22Rv1 (cell line): ENCODE results near the gene RABGAP1L.
A peak's percentile ranks its signal among the peaks of the same experiment; 100 is the strongest.

Source experiments
- H3K27ac ChIP-seq: fragments of 450-650 bp; 2 replicates; pipeline ENCODE4 v1.5.1; 2017
- ZFX ChIP-seq: fragments of 450-650 bp; IDR thresholded peaks from 2 replicates; pipeline ENCODE4 v1.6.1; 2017; ENCODE audit warnings: antibody characterized with exemption, borderline replicate concordance
- TF ChIP-seq, protein P1 (sequence below): fragments of 450-650 bp; IDR thresholded peaks from 2 replicates; pipeline ENCODE4 v1.5.1; 2017; ENCODE audit warnings: mild to moderate bottlenecking

Gene RABGAP1L

DNA sequence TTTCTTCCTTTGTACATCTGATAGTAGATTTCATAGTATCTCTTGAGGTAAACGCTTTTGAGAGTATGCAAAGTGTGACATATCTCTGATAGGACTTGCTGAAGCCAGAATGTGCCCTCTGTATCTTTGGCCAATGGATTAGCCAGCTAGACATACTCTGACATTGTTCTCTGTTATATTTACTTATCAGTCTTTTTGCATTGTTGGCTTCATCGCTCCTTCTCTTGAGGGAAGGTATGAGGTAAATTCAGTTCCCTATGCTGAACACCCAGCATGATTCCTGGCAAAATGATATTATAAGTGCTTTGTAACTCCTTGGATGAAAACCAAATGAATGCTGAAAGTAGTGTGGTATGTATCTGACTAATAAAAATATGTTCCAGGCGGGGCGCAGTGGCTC lies 677.2 kb downstream of the RABGAP1L start:
- no peak overlapping the region for H3K27ac ChIP-seq

DNA sequence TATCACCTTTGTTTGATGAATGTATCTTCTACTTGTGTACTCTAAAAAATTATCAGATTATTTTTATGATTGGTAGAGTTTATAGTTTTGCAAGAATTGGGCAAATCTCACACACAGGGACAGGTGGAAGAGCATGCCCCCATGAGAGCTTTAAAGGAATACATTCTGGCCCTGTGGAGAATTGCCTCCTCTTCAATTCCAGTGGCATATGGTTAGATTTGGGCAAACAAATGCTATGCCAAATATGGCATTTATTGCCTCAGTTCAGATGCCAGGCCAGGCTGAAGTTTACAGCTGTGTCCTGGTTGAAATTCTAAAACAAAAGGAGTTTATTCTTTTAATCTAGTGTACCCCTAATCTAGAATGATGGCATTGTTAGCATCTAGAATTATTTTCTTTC lies 678.1 kb downstream of the RABGAP1L start:
- TF ChIP-seq, protein P1, sequence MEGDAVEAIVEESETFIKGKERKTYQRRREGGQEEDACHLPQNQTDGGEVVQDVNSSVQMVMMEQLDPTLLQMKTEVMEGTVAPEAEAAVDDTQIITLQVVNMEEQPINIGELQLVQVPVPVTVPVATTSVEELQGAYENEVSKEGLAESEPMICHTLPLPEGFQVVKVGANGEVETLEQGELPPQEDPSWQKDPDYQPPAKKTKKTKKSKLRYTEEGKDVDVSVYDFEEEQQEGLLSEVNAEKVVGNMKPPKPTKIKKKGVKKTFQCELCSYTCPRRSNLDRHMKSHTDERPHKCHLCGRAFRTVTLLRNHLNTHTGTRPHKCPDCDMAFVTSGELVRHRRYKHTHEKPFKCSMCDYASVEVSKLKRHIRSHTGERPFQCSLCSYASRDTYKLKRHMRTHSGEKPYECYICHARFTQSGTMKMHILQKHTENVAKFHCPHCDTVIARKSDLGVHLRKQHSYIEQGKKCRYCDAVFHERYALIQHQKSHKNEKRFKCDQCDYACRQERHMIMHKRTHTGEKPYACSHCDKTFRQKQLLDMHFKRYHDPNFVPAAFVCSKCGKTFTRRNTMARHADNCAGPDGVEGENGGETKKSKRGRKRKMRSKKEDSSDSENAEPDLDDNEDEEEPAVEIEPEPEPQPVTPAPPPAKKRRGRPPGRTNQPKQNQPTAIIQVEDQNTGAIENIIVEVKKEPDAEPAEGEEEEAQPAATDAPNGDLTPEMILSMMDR: no peak
- TF ChIP-seq ZFX: no peak
- H3K27ac ChIP-seq: no peak overlapping the region

More for the DNA sequence above, 677.2 kb downstream of the RABGAP1L start:
- TF ChIP-seq, protein P1: no peak
- TF ChIP-seq ZFX: no peak

DNA sequence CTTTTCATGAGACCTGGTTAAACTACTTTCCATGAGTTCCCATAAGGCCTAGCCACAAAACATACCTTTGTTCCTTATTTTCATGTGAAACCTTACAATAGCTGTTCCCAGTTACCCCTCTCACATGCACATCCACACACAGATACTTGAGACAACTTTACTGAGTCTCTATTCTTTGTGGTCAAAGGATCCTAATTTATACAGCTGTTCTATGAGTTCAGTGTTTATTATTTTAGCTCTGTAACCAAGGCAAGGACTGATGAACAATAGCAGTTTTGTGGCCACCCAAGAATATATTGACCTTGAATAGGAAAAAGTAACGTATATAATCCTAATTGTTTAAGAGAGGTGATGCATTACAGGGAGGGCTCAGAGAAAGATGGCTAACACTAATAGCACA lies 679.9 kb downstream of the RABGAP1L start:
- no peak for TF ChIP-seq ZFX
- TF ChIP-seq, protein P1: no peak
- H3K27ac ChIP-seq: no peak overlapping the region

DNA sequence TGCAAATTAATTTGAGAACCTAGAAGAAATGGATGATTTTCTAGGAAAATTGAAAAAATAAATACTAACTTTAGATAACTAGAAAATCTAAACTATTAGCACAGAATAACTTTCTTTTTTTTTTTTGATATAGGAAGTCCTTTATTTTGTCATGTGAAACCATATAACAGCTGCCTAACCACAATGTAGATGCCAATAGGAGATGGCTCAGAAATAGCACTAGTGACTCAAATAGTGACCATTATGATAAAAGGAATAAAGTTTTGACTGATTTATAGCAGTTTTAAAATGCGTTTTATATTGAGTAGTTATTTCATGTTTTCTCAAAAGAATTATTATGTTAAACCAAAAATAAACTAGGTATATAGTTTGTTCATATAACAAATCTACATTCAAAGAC lies 682.4 kb downstream of the RABGAP1L start:
- TF ChIP-seq ZFX: no peak
- TF ChIP-seq, protein P1: no peak
- no peak overlapping the region for H3K27ac ChIP-seq

DNA sequence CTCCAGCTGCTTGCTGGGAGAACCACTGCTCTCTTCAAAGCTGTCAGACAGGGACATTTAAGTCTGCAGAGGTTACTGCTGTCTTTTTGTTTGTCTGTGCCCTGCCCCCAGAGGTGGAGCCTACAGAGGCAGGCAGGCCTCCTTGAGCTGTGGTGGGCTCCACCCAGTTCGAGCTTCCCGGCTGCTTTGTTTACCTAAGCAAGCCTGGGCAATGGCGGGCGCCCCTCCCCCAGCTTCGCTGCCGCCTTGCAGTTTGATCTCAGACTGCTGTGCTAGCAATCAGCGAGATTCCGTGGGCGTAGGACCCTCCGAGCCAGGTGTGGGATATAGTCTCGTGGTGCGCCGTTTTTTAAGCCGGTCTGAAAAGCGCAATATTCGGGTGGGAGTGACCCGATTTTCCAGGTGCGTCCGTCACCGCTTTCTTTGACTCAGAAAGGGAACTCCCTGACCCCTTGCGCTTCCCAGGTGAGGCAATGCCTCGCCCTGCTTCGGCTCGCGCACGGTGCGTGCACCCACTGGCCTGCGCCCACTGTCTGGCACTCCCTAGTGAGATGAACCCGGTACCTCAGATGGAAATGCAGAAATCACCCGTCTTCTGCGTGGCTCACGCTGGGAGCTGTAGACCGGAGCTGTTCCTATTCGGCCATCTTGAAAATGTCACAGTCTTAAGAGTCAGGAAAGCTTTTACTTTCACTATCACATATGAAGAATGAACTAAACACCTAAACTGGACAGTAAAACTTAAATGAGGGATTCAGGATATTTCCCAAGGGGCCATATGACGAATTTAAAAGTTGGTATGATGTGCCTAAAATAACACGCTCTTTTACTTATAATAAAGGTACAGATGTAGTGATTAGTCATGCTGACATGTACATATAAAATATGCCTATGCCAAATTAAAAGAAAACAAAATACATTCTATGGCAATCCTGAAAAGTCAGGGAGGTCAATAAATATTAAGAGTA lies 689.6 kb downstream of the RABGAP1L start:
- H3K27ac ChIP-seq: peak overlapping the region; percentile 77

DNA sequence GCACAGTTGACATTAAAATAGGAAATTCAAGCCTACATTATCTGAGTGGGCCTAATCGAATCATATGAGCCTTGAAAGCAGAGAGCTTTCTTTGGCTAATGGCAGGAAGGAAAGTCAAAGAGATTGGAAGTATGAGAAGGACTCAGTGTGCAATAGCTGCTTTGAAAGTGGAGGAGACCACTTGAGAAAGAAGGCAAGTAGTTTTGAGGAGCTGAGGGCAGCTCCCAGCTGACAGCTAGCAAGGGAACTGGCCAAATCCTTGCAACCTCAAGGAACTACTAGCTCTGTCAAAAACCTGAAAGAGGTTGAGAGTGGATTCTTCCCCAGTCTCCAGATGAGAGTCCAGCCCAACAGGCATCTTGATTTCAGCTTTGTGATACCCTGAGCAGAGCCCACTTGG lies 691.4 kb downstream of the RABGAP1L start:
- H3K27ac ChIP-seq: no peak overlapping the region
- TF ChIP-seq, protein P1: no peak
- no peak for TF ChIP-seq ZFX

DNA sequence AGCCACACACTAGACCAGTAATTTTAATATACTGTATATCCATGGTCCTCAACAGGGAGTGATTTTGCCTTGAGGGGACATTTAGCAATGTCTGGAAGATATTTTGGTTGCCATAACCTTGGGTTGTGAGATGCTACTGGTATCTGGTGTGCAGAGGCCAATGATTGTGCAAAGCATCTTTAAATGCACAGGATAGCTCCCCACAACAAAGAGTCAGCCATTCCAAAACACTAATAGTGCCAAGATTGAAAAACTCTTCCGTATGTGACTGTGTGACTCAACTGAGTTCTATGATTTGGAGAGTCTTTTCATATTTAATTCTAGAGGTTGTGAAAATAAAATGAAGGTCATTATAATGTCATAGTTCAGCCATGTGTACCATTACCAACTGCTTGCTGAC lies 699.0 kb downstream of the RABGAP1L start:
- TF ChIP-seq ZFX: no peak
- TF ChIP-seq, protein P1: no peak
- H3K27ac ChIP-seq: no peak overlapping the region

DNA sequence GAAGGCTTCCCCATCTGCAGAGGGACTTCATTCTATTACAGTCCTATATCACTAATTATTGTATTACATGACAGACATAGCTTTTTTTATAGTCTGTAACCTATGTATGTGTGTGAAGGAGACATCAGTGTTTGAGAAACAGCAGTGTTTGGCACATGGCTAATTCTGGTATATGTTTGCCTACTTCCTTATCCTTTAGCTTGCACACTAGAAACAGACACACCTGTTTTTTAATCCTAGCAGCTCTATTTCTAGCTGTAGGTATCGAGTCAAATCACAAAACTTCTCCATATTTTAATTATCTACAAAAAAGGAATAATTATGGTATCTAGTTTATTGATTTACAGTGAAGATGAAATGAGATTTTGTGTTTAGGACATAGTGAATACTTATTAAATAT lies 711.0 kb downstream of the RABGAP1L start:
- TF ChIP-seq, protein P1: no peak
- no peak for TF ChIP-seq ZFX
- H3K27ac ChIP-seq: no peak overlapping the region
